ENCODE data around the gene ATF7IP2.

GRCh38 chr16:10387188-10387617, 1.3 kb downstream of the ATF7IP2 start:
- TF ChIP-seq MYBL2 (CRISPR knock-in tag; IDR thresholded peaks at IDR 0.05): no peak
- TF ChIP-seq IRF1 (CRISPR knock-in tag; IDR thresholded peaks at IDR 0.05): no peak
- no peak for TF ChIP-seq CTCF (IDR thresholded peaks at IDR 0.05)
- TF ChIP-seq JAZF1 (CRISPR knock-in tag; IDR thresholded peaks at IDR 0.05): no peak
- no peak for TF ChIP-seq E2F4 (CRISPR knock-in tag; IDR thresholded peaks at IDR 0.05; ENCODE audit: borderline replicate concordance, low read depth)
- no peak for TF ChIP-seq KAT7 (CRISPR knock-in tag; IDR thresholded peaks at IDR 0.05; ENCODE audit: borderline replicate concordance)
- TF ChIP-seq USF2 (CRISPR knock-in tag; IDR thresholded peaks at IDR 0.05): no peak
- no peak for TF ChIP-seq MLX (CRISPR knock-in tag; IDR thresholded peaks at IDR 0.05)
- TF ChIP-seq E2F1 (CRISPR knock-in tag; IDR thresholded peaks at IDR 0.05): no peak
